SH-SY5Y (cell line): ENCODE data around the gene SYNE2.

Experiments
- GATA2 ChIP-seq: IDR thresholded peaks from 2 replicates; pipeline ENCODE4 v1.6.1; 2011; ENCODE audit warnings: mild to moderate bottlenecking, low read depth, low read length
- GATA3 ChIP-seq: IDR thresholded peaks from 2 replicates; pipeline ENCODE4 v1.6.1; 2011; ENCODE audit warnings: low read depth, mild to moderate bottlenecking, low read length, moderate library complexity

DNA sequence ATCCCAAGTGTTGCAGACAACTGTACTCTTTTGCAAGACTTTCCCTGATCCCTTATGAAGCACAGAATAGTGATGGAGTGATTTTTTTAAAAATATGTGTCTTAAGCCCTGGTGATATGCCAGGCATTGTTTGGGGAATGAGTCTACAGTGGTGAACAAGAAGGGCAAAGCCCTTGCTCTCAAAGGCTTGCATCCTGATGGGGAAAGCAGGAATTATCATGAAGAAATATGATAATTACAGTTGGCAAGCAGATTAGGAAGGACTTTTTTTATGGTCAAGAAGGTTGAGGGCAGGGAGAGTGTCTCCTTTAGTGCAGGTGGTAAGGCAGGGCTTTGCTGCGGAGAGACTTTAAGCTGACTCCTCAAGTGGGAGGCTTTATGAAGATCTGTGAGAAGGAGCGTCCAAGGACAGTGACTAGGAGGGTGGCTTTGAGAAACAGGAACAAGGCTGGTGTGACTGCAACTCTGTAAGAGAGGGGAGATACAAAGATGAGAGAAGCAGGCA lies 100.2 kb downstream of the SYNE2 start:
- TF ChIP-seq GATA2 (no peak), GATA3 (no peak)
